GM12878 (cell line): ENCODE data around the gene ADAMTS14. TPM values are rescaled to one million over a fixed set of nuclear protein-coding genes. Genes with fewer than 3 reads are reported as not detected.

Experiments
- BACH1 ChIP-seq: fragments of 450-650 bp; IDR thresholded peaks from 2 replicates; pipeline ENCODE4 v1.6.1; 2017; ENCODE audit warnings: mild to moderate bottlenecking, borderline replicate concordance
- BRCA1 ChIP-seq: IDR thresholded peaks from 2 replicates; pipeline ENCODE4 v1.6.1; 2011; ENCODE audit warnings: low read depth, low read length, improper control_type of control experiment
- CBX5 ChIP-seq: sonication (generic); IDR thresholded peaks from 2 replicates; pipeline ENCODE4 v1.6.1; 2016; ENCODE audit warnings: low read depth, moderate library complexity, mild to moderate bottlenecking, inconsistent platforms
- E2F8 ChIP-seq: fragments of 450-650 bp; IDR thresholded peaks from 2 replicates; pipeline ENCODE4 v1.6.1; 2018; ENCODE audit warnings: mild to moderate bottlenecking, low read depth, moderate library complexity; ENCODE audit not compliant: partially characterized antibody
- EGR1 ChIP-seq, 2 experiments: IDR thresholded peaks; 1 replicate in 1 of 2; 2 replicates in 1 of 2; pipeline ENCODE4 v1.6.1; 2011 to 2012; ENCODE audit warnings: low read depth in 2 of 2, low read length in 2 of 2, borderline replicate concordance in 1 of 2, mild to moderate bottlenecking in 1 of 2, moderate library complexity in 1 of 2
- EZH2 ChIP-seq: IDR thresholded peaks from 2 replicates; pipeline ENCODE4 v1.6.1; 2012; ENCODE audit warnings: low read depth, mild to moderate bottlenecking, control low read depth, inconsistent platforms, low read length, borderline replicate concordance; ENCODE audit not compliant: control insufficient read depth
- GATAD2B ChIP-seq: fragments of 450-650 bp; conservative IDR thresholded peaks from 2 replicates; pipeline ENCODE4 v1.6.1; 2017; ENCODE audit warnings: low read depth, mild to moderate bottlenecking, moderate library complexity
- HDGF ChIP-seq: fragments of 450-650 bp; IDR thresholded peaks from 2 replicates; pipeline ENCODE4 v1.6.1; 2016; ENCODE audit warnings: antibody characterized with exemption
- LARP7 ChIP-seq: fragments of 450-650 bp; IDR thresholded peaks from 2 replicates; pipeline ENCODE4 v1.6.1; 2017; ENCODE audit warnings: mild to moderate bottlenecking
- MEF2B ChIP-seq: fragments of 450-650 bp; IDR thresholded peaks from 2 replicates; pipeline ENCODE4 v1.6.1; 2018; ENCODE audit warnings: mild to moderate bottlenecking, moderate library complexity; ENCODE audit not compliant: partially characterized antibody, poor library complexity, severe bottlenecking
- MTA2 ChIP-seq: fragments of 450-650 bp; IDR thresholded peaks from 2 replicates; pipeline ENCODE4 v1.6.1; 2016; ENCODE audit warnings: low read depth, mild to moderate bottlenecking, moderate library complexity
- MYC ChIP-seq: IDR thresholded peaks from 2 replicates; pipeline ENCODE4 v1.6.1; 2011; ENCODE audit warnings: mild to moderate bottlenecking, low read length, moderate library complexity, inconsistent platforms; ENCODE audit not compliant: insufficient read depth, insufficient replicate concordance, insufficient read length, severe bottlenecking
- NFIC ChIP-seq: IDR thresholded peaks from 2 replicates; pipeline ENCODE4 v1.6.1; 2012; ENCODE audit warnings: low read depth, mild to moderate bottlenecking, inconsistent platforms, low read length, moderate library complexity
- NFYA ChIP-seq: IDR thresholded peaks from 2 replicates; pipeline ENCODE4 v1.6.1; 2011; ENCODE audit warnings: low read depth, mild to moderate bottlenecking, low read length, improper control_type of control experiment, borderline replicate concordance
- RBBP5 ChIP-seq: fragments of 200-600 bp; sonication (generic); conservative IDR thresholded peaks from 2 replicates; pipeline ENCODE4 v1.6.1; 2016
- SIN3A ChIP-seq: IDR thresholded peaks from 2 replicates; pipeline ENCODE4 v1.6.1; 2012; ENCODE audit warnings: low read depth, low read length, improper control_type of control experiment
- SMAD1 ChIP-seq: fragments of 450-650 bp; IDR thresholded peaks from 2 replicates; pipeline ENCODE4 v1.6.1; 2018; ENCODE audit warnings: mild to moderate bottlenecking, low read depth; ENCODE audit not compliant: partially characterized antibody
- SMARCA5 ChIP-seq: fragments of 450-650 bp; IDR thresholded peaks from 2 replicates; pipeline ENCODE4 v1.6.1; 2017; ENCODE audit warnings: mild to moderate bottlenecking
- SREBF1 ChIP-seq: IDR thresholded peaks from 2 replicates; pipeline ENCODE4 v1.6.1; 2012; ENCODE audit warnings: mild to moderate bottlenecking, low read length
- SREBF2 ChIP-seq: IDR thresholded peaks from 2 replicates; pipeline ENCODE4 v1.6.1; 2012; ENCODE audit warnings: mild to moderate bottlenecking, low read length
- SRF ChIP-seq, 2 experiments: IDR thresholded peaks; 2 replicates each; pipeline ENCODE4 v1.6.1; 2011; ENCODE audit warnings: low read depth in 2 of 2, low read length in 2 of 2, mild to moderate bottlenecking in 1 of 2, moderate library complexity in 1 of 2
- TCF3 ChIP-seq: IDR thresholded peaks from 2 replicates; pipeline ENCODE4 v1.6.1; 2012; ENCODE audit warnings: low read depth, mild to moderate bottlenecking, low read length, borderline replicate concordance; ENCODE audit not compliant: insufficient read depth
- polyA plus RNA-seq, 11 experiments: library from polyadenylated mRNA; depleted of rRNA in 4 of 11; unstranded in 6 of 11; stranded (reverse) in 5 of 11; fragments of >200 nt; fragmentation: Nextera tagmentation in 4 of 11; fragmentation: Illumina TruSeq in 1 of 11; extraction: Ambion mirVana in 4 of 11; extraction: Trizol in 1 of 11; gene quantifications; 1 replicate in 1 of 11; 2 replicates in 10 of 11; pipeline versions ENCODE4 v1.2.1 to v1.2.3, GENCODE V29; 2011 to 2016; ENCODE audit warnings: inconsistent platforms in 2 of 11, missing spikeins in 2 of 11, low read depth in 1 of 11
- total RNA-seq, 4 experiments: library from RNA; depleted of rRNA in 3 of 4; stranded (reverse); fragments of >200 nt in 3 of 4; fragmentation: Illumina TruSeq in 1 of 4; extraction: Trizol in 1 of 4; gene quantifications; 2 replicates each; pipeline versions ENCODE4 v1.2.1 to v1.2.3, GENCODE V29; 2013 to 2021
- TF ChIP-seq, protein P1 (sequence below): fragments of 450-650 bp; IDR thresholded peaks from 2 replicates; pipeline ENCODE4 v1.6.1; 2017; ENCODE audit warnings: mild to moderate bottlenecking, moderate library complexity
- TF ChIP-seq, protein P2 (sequence below): IDR thresholded peaks from 2 replicates; pipeline ENCODE4 v1.6.1; 2011; ENCODE audit warnings: low read depth, mild to moderate bottlenecking, low read length, moderate library complexity, borderline replicate concordance; ENCODE audit errors: extremely low read depth

Gene ADAMTS14
- total and polyA plus RNA-seq, 10 of the 15 experiments (the other 5 are each of a cell fraction or from before 2014, with no cell fraction given): 0.03 to 0.05 TPM; not detected in 8

GRCh38 chr10:70682920-70683600 is 10.8 kb downstream of the ADAMTS14 start (continued):
- TF ChIP-seq E2F8: no peak
- TF ChIP-seq, protein P1, sequence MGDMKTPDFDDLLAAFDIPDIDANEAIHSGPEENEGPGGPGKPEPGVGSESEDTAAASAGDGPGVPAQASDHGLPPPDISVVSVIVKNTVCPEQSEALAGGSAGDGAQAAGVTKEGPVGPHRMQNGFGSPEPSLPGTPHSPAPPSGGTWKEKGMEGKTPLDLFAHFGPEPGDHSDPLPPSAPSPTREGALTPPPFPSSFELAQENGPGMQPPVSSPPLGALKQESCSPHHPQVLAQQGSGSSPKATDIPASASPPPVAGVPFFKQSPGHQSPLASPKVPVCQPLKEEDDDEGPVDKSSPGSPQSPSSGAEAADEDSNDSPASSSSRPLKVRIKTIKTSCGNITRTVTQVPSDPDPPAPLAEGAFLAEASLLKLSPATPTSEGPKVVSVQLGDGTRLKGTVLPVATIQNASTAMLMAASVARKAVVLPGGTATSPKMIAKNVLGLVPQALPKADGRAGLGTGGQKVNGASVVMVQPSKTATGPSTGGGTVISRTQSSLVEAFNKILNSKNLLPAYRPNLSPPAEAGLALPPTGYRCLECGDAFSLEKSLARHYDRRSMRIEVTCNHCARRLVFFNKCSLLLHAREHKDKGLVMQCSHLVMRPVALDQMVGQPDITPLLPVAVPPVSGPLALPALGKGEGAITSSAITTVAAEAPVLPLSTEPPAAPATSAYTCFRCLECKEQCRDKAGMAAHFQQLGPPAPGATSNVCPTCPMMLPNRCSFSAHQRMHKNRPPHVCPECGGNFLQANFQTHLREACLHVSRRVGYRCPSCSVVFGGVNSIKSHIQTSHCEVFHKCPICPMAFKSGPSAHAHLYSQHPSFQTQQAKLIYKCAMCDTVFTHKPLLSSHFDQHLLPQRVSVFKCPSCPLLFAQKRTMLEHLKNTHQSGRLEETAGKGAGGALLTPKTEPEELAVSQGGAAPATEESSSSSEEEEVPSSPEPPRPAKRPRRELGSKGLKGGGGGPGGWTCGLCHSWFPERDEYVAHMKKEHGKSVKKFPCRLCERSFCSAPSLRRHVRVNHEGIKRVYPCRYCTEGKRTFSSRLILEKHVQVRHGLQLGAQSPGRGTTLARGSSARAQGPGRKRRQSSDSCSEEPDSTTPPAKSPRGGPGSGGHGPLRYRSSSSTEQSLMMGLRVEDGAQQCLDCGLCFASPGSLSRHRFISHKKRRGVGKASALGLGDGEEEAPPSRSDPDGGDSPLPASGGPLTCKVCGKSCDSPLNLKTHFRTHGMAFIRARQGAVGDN: peak; percentile 54
- no peak for TF ChIP-seq CBX5
- TF ChIP-seq NFIC: no peak
- 0 out of 2 replicates have a peak, but pooled peaks have one; percentile 38 for TF ChIP-seq GATAD2B
- TF ChIP-seq HDGF: no peak
- no peak for TF ChIP-seq MYC
- peak; percentile 48; the same call in 1 of the 2 replicates for TF ChIP-seq MTA2
- TF ChIP-seq NFYA: no peak
- no peak for TF ChIP-seq SMARCA5
- TF ChIP-seq LARP7: 0 out of 2 replicates have a peak, but pooled peaks have one; percentile 33
- no peak for TF ChIP-seq SREBF2
- TF ChIP-seq SMAD1: no peak
- TF ChIP-seq BRCA1: no peak
- TF ChIP-seq BACH1: peak; percentile 23; the same call in 1 of the 2 replicates
- TF ChIP-seq SRF (IDR thresholded peaks at IDR 0.05; ENCODE audit: low read depth in 2 of 2, low read length in 2 of 2): no peak
- TF ChIP-seq MEF2B: peak; percentile 11
- 0 out of 3 replicates have a peak, but pooled peaks of 1 of the 2 experiments have one; percentile 15 for TF ChIP-seq EGR1 (IDR thresholded peaks at IDR 0.05; ENCODE audit: borderline replicate concordance in 1 of 2, low read depth in 2 of 2, low read length in 2 of 2)
- TF ChIP-seq SIN3A: no peak
- no peak for TF ChIP-seq RBBP5
- no peak for TF ChIP-seq SREBF1
- TF ChIP-seq, protein P2, sequence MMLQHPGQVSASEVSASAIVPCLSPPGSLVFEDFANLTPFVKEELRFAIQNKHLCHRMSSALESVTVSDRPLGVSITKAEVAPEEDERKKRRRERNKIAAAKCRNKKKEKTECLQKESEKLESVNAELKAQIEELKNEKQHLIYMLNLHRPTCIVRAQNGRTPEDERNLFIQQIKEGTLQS: no peak
- no peak for TF ChIP-seq EZH2
- no peak for TF ChIP-seq TCF3
